Measurements from ENCODE around the gene CAMSAP1.

GRCh38 chr9:135787317-135787716, 120.0 kb downstream of the CAMSAP1 start:
- TF ChIP-seq CTCF (IDR thresholded peaks at IDR 0.05), result no peak
- no peak for TF ChIP-seq POLR2A (IDR thresholded peaks at IDR 0.05)

All from esophagus squamous epithelium (tissue), 4 donors.